HCT116 (cell line): Measurements from ENCODE around the gene SERPINF2. TPM values are rescaled to one million over a fixed set of nuclear protein-coding genes. Genes with fewer than 3 reads are reported as not detected.

ENCODE experiments used
- ATAC-seq: fragments of 200-7000 bp; cut with Tn5 transposase; 2 replicates; pipeline ENCODE4 v1.9.1; 2020; ENCODE audit warnings: mild to moderate bottlenecking, moderate library complexity
- BruUV-seq: library from RNA; stranded (reverse); fragments of 400-500 nt; replicated peaks from 2 replicates; lab custom pipeline; 2021; lab: Mats Ljungman, UMichigan
- CTCF ChIA-PET: fragments of 300-600 bp; sonication (Branson Sonifier 250); formaldehyde crosslinking; loops from one replicate; lab custom pipeline; 2021; ENCODE audit warnings: antibody characterized with exemption; lab: Charles Lee
- POLR2A ChIA-PET: fragments of 300-600, 350-600 bp; sonication (Branson Sonifier 250); formaldehyde crosslinking; loops from one replicate; lab custom pipeline; 2021; ENCODE audit warnings: antibody characterized with exemption; lab: Charles Lee
- RAD21 ChIA-PET, 2 experiments: fragments of 300-600 bp; sonication (Branson Sonifier 250); formaldehyde crosslinking; loops; one replicate each; lab custom pipeline; 2023; ENCODE audit warnings: low total read pairs in 2 of 2; ENCODE audit not compliant: uncharacterized antibody in 2 of 2, unreplicated experiment in 2 of 2, low non-redundant PET in 1 of 2; lab: Charles Lee
- DNase-seq: peaks from one replicate; pipeline ENCODE4 v3.0.0-alpha.2; 2010; ENCODE audit warnings: low read depth, low spot score
- H2AFZ ChIP-seq: fragments of 200-600 bp; shearing (Covaris generic), sonication (generic); 2 replicates; pipeline ENCODE4 v1.6.1; 2017; ENCODE audit warnings: low read depth, mixed run types, mixed read lengths, antibody characterized with exemption, low read length; ENCODE audit not compliant: poor library complexity, severe bottlenecking
- H3K27ac ChIP-seq: 2 replicates; pipeline ENCODE4 v1.5.1; 2012; ENCODE audit warnings: low read depth, low read length
- H3K27me3 ChIP-seq: fragments of 200-600 bp; sonication (generic); 2 replicates; pipeline ENCODE4 v1.6.1; 2016; ENCODE audit warnings: mixed run types, low read length, mixed read lengths; ENCODE audit not compliant: insufficient read depth
- H3K36me3 ChIP-seq, 2 experiments: fragments of 200-500 bp in 1 of 2; fragments of 200-600 bp in 1 of 2; sonication (Bioruptor generic) in 1 of 2; sonication (generic) in 1 of 2; 2 replicates each; pipeline versions ENCODE4 v1.5.1 to v1.6.1; 2014 to 2016; ENCODE audit warnings: low read length in 2 of 2, inconsistent platforms in 1 of 2, mixed read lengths in 1 of 2, mixed run types in 1 of 2; ENCODE audit not compliant: insufficient read depth in 2 of 2, control insufficient read depth in 1 of 2
- H3K4me1 ChIP-seq, 2 experiments: fragments of 200-600 bp in 1 of 2; sonication (generic) in 1 of 2; 2 replicates each; pipeline versions ENCODE4 v1.5.1 to v1.6.1; 2012 to 2017; ENCODE audit warnings: low read length in 2 of 2, inconsistent platforms in 1 of 2, mild to moderate bottlenecking in 1 of 2, mixed read lengths in 1 of 2, mixed run types in 1 of 2, moderate library complexity in 1 of 2; ENCODE audit not compliant: insufficient read depth in 2 of 2, control insufficient read depth in 1 of 2
- H3K4me2 ChIP-seq: fragments of 200-600 bp; sonication (generic); 2 replicates; pipeline ENCODE4 v1.6.1; 2017; ENCODE audit warnings: mixed run types, low read length, mixed read lengths
- H3K4me3 ChIP-seq, 2 experiments: fragments of 200-600 bp in 1 of 2; sonication (generic) in 1 of 2; replicated peaks in 1 of 2; 2 replicates each; pipeline ENCODE4 v1.5.1; 2011 to 2016; ENCODE audit warnings: low read length in 2 of 2, control low read depth in 1 of 2, low read depth in 1 of 2, mild to moderate bottlenecking in 1 of 2, mixed read lengths in 1 of 2, mixed run types in 1 of 2
- H3K79me2 ChIP-seq: fragments of 200-600 bp; sonication (generic); 2 replicates; pipeline ENCODE4 v1.6.1; 2017; ENCODE audit warnings: mild to moderate bottlenecking, mixed run types, low read length, moderate library complexity, mixed read lengths; ENCODE audit not compliant: insufficient read depth
- H3K9ac ChIP-seq: fragments of 200-600 bp; sonication (generic); 2 replicates; pipeline ENCODE4 v1.6.1; 2016; ENCODE audit warnings: low read length, mixed read lengths
- H3K9me2 ChIP-seq: fragments of 200-600 bp; sonication (generic), shearing (Covaris generic); 2 replicates; pipeline ENCODE4 v1.6.1; 2017; ENCODE audit warnings: mixed run types, mild to moderate bottlenecking, moderate library complexity; ENCODE audit not compliant: insufficient read depth
- H3K9me3 ChIP-seq, 2 experiments: fragments of 200-500 bp in 1 of 2; fragments of 200-600 bp in 1 of 2; sonication (Bioruptor generic) in 1 of 2; sonication (generic) in 1 of 2; 2 replicates each; pipeline ENCODE4 v1.6.1; 2014 to 2017; ENCODE audit warnings: low read length in 2 of 2, mixed read lengths in 2 of 2, inconsistent platforms in 1 of 2, low read depth in 1 of 2, mild to moderate bottlenecking in 1 of 2, mixed run types in 1 of 2, moderate library complexity in 1 of 2; ENCODE audit not compliant: control insufficient read depth in 1 of 2, insufficient read depth in 1 of 2
- H4K20me1 ChIP-seq: fragments of 200-600 bp; sonication (generic), shearing (Covaris generic); 2 replicates; pipeline ENCODE4 v1.6.1; 2017; ENCODE audit warnings: mixed run types, mild to moderate bottlenecking, moderate library complexity; ENCODE audit not compliant: insufficient read depth
- CBX3 ChIP-seq: IDR thresholded peaks from 2 replicates; pipeline ENCODE4 v1.6.1; 2012; ENCODE audit warnings: low read depth
- CEBPB ChIP-seq: IDR thresholded peaks from 2 replicates; pipeline ENCODE4 v1.6.1; 2012; ENCODE audit warnings: low read depth
- FOSL1 ChIP-seq: IDR thresholded peaks from 2 replicates; pipeline ENCODE4 v1.6.1; 2012; ENCODE audit warnings: low read depth
- JUND ChIP-seq: IDR thresholded peaks from 2 replicates; pipeline ENCODE4 v1.6.1; 2012
- POLR2A ChIP-seq: IDR thresholded peaks from 2 replicates; pipeline ENCODE4 v1.7.0; 2011; ENCODE audit warnings: borderline replicate concordance; ENCODE audit not compliant: insufficient read depth, insufficient read length; ENCODE audit errors: extremely low read depth
- RAD21 ChIP-seq: IDR thresholded peaks from 2 replicates; pipeline ENCODE4 v1.6.1; 2012; ENCODE audit warnings: low read depth, mild to moderate bottlenecking
- SP1 ChIP-seq: IDR thresholded peaks from 2 replicates; pipeline ENCODE4 v1.6.1; 2012; ENCODE audit warnings: low read depth
- SRF ChIP-seq: IDR thresholded peaks from 2 replicates; pipeline ENCODE4 v1.6.1; 2012; ENCODE audit warnings: low read depth
- TCF7L2 ChIP-seq: IDR thresholded peaks from 2 replicates; pipeline ENCODE4 v1.7.0; 2011; ENCODE audit warnings: borderline replicate concordance, inconsistent platforms; ENCODE audit not compliant: insufficient read depth, insufficient read length; ENCODE audit errors: extremely low read depth
- ZNF274 ChIP-seq: fragments of 200-500 bp; sonication (Bioruptor generic); IDR thresholded peaks from 2 replicates; pipeline ENCODE4 v1.6.1; 2014; ENCODE audit warnings: mild to moderate bottlenecking, low read depth, low read length, inconsistent platforms
- intact Hi-C: fragments of 100-400 bp; cut with micrococcal nuclease; formaldehyde crosslinking; loops from 2 replicates; pipeline ENCODE4 v1.10.0; 2022
- total RNA-seq: library from RNA; stranded (reverse); gene quantifications from one replicate; pipeline ENCODE4 v1.2.1, GENCODE V29; 2021; ENCODE audit not compliant: unreplicated experiment
- TF ChIP-seq, protein P1 (sequence below): IDR thresholded peaks from 2 replicates; pipeline ENCODE4 v1.6.1; 2012
- TF ChIP-seq, protein P2 (sequence below): IDR thresholded peaks from 2 replicates; pipeline ENCODE4 v1.6.1; 2012
- TF ChIP-seq, protein P3 (sequence below): IDR thresholded peaks from 2 replicates; pipeline ENCODE4 v1.6.1; 2011; ENCODE audit warnings: mild to moderate bottlenecking, low read length, moderate library complexity; ENCODE audit not compliant: insufficient replicate concordance; ENCODE audit errors: extremely low read depth

SERPINF2 gene
- total RNA-seq, 1 experiment from 2014 or later: 2.5 TPM

DNA sequence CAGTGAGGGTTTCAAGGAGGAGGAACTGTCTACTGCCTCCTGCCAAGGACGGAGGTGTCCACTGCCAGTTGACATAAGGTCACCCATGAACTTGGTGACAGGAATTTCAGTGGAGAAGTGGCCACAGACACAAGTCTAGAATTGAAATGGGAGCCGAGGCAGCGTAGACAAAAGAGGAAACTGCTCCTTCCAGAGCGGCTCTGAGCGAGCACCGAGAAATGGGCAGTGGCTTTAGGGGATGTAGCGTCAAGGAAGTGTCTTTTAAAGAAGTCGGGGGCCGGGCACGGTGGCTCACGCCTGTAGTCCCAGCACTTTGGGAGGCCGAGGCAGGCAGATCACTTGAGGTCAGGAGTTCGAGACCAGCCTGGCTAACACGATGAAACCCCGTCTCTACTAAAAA is 16.1 kb downstream of the SERPINF2 start:
- POLR2A ChIA-PET: no interaction called here
- Histone ChIP-seq H3K4me2 (no peak overlapping the region), H3K4me3 (no peak overlapping the region), H3K4me1 (peaks cover 2 to 16% of the 10 kb centered on the region in 2 experiments; a peak in 3 of 4 replicates), H4K20me1 (no peaks in the 10 kb centered on the region), H3K9ac (no peak overlapping the region), H2AFZ (no peak overlapping the region), H3K9me2 (no peaks in the 10 kb centered on the region), H3K36me3 (no peaks in the 10 kb centered on the region), H3K9me3 (no peaks in the 10 kb centered on the region), H3K79me2 (no peaks in the 10 kb centered on the region), H3K27ac (no peak overlapping the region), H3K27me3 (no peaks in the 10 kb centered on the region)
- CTCF ChIA-PET: no interaction called here
- no peak for ATAC-seq
- intact Hi-C loops: no loop called here
- BruUV-seq: no TSS peak
- RAD21 ChIA-PET: no interaction called here
- TF ChIP-seq SP1 (no peak), RAD21 (no peak), CEBPB (no peak), ZNF274 (no peak)
- TF ChIP-seq, protein P1, sequence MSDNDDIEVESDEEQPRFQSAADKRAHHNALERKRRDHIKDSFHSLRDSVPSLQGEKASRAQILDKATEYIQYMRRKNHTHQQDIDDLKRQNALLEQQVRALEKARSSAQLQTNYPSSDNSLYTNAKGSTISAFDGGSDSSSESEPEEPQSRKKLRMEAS: no peak
- no peak for DNase-seq

DNA sequence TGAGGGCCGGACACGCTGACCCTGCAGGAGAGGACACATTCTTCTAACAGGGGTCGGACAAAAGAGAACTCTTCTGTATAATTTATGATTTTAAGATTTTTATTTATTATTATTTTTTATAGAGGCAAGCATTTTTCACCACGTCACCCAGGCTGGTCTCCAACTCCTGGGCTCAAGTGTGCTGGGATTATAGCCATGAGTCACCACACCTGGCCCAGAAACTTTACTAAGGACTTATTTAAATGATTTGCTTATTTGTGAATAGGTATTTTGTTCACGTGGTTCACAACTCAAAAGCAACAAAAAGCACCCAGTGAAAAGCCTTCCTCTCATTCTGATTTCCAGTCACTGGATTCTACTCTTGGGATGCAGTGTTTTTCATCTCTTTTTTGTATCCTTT is 16.9 kb downstream of the SERPINF2 start:
- Histone ChIP-seq H3K9ac (no peak overlapping the region), H3K79me2 (no peaks in the 10 kb centered on the region), H3K4me2 (no peak overlapping the region), H3K4me1 (peaks cover 2 to 16% of the 10 kb centered on the region in 2 experiments; a peak in 3 of 4 replicates), H3K9me2 (no peaks in the 10 kb centered on the region), H3K36me3 (no peaks in the 10 kb centered on the region), H3K27me3 (no peaks in the 10 kb centered on the region), H3K4me3 (no peak overlapping the region), H4K20me1 (no peaks in the 10 kb centered on the region), H2AFZ (no peak overlapping the region), H3K9me3 (no peaks in the 10 kb centered on the region), H3K27ac (no peak overlapping the region)
- no peak for ATAC-seq
- no peak for DNase-seq
- TF ChIP-seq, protein P2, sequence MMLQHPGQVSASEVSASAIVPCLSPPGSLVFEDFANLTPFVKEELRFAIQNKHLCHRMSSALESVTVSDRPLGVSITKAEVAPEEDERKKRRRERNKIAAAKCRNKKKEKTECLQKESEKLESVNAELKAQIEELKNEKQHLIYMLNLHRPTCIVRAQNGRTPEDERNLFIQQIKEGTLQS: no peak
- no peak for TF ChIP-seq FOSL1
- TF ChIP-seq CBX3: no peak
- no peak for TF ChIP-seq SRF
- TF ChIP-seq TCF7L2: no peak
- no peak for TF ChIP-seq ZNF274
- TF ChIP-seq RAD21: no peak
- TF ChIP-seq, protein P3, sequence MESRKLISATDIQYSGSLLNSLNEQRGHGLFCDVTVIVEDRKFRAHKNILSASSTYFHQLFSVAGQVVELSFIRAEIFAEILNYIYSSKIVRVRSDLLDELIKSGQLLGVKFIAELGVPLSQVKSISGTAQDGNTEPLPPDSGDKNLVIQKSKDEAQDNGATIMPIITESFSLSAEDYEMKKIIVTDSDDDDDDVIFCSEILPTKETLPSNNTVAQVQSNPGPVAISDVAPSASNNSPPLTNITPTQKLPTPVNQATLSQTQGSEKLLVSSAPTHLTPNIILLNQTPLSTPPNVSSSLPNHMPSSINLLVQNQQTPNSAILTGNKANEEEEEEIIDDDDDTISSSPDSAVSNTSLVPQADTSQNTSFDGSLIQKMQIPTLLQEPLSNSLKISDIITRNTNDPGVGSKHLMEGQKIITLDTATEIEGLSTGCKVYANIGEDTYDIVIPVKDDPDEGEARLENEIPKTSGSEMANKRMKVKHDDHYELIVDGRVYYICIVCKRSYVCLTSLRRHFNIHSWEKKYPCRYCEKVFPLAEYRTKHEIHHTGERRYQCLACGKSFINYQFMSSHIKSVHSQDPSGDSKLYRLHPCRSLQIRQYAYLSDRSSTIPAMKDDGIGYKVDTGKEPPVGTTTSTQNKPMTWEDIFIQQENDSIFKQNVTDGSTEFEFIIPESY: no peak
- TF ChIP-seq JUND: no peak
- TF ChIP-seq POLR2A: no peak
- ChIA-PET CTCF (no interaction called here), RAD21 (no interaction called here), POLR2A (no interaction called here)
- intact Hi-C loops: no loop called here
- BruUV-seq: no TSS peak
